Measurements from ENCODE around the gene CDH16. TPM values are rescaled to one million over a fixed set of nuclear protein-coding genes. Genes with fewer than 3 reads are reported as not detected.

Gene CDH16
- total and polyA plus RNA-seq, 2 of the 13 experiments (the other 11 are each of a cell fraction or from before 2014, with no cell fraction given), result 2.7 to 3.9 TPM

GRCh38 chr16:66880288-66881013 is 38.2 kb downstream of the CDH16 start, which contains the start of gene PDP2 (continued):
- TF ChIP-seq ZBTB26 (CRISPR knock-in tag; IDR thresholded peaks at IDR 0.05; ENCODE audit: borderline replicate concordance), result peak; percentile 79; the same call in 1 of the 2 replicates
- TF ChIP-seq ZBTB8A (CRISPR knock-in tag; IDR thresholded peaks at IDR 0.05; ENCODE audit: borderline replicate concordance, low read depth), result peak; percentile 86; the same call in 1 of the 2 replicates
- no peak for TF ChIP-seq EZH2 (conservative IDR thresholded peaks at IDR 0.05; ENCODE audit: low read depth, low read length)
- TF ChIP-seq ARID4A (CRISPR knock-in tag; IDR thresholded peaks at IDR 0.05; ENCODE audit: borderline replicate concordance), result peak; percentile 99
- peak; percentile 44; the same call in 1 of the 2 replicates for TF ChIP-seq PCBP1 (IDR thresholded peaks at IDR 0.05; ENCODE audit: borderline replicate concordance, low read depth, low read length)
- no peak; the same call in 1 of the 2 replicates for TF ChIP-seq ZBTB33 (CRISPR knock-in tag; IDR thresholded peaks at IDR 0.05)
- TF ChIP-seq NFE2L2 (IDR thresholded peaks at IDR 0.05; ENCODE audit: low read length), result no peak
- no peak for TF ChIP-seq ZNF207 (IDR thresholded peaks at IDR 0.05; ENCODE audit: borderline replicate concordance)
- peak; percentile 61; the same call in 1 of the 2 replicates for TF ChIP-seq ZNF431 (CRISPR knock-in tag; IDR thresholded peaks at IDR 0.05; ENCODE audit: borderline replicate concordance, low read depth)
- peak; percentile 70; the same call in 1 of the 2 replicates for TF ChIP-seq GFI1 (CRISPR knock-in tag; IDR thresholded peaks at IDR 0.05; ENCODE audit: borderline replicate concordance)
- peak; percentile 97 for TF ChIP-seq FOXC1 (CRISPR knock-in tag; IDR thresholded peaks at IDR 0.05; ENCODE audit: borderline replicate concordance)
- TF ChIP-seq MTF1 (CRISPR knock-in tag; IDR thresholded peaks at IDR 0.05), result peak; percentile 81
- peak; percentile 83 to 86 for TF ChIP-seq HMGXB4 (CRISPR knock-in tag; IDR thresholded peaks at IDR 0.05; ENCODE audit: borderline replicate concordance in 1 of 2, low read depth in 1 of 2)
- TF ChIP-seq ZNF24 (IDR thresholded peaks at IDR 0.05), result no peak
- peak; percentile 76; the same call in 1 of the 2 replicates for TF ChIP-seq ZNF468 (CRISPR knock-in tag; IDR thresholded peaks at IDR 0.05)
- no peak for TF ChIP-seq MZF1 (CRISPR knock-in tag; IDR thresholded peaks at IDR 0.05; ENCODE audit: borderline replicate concordance)
- peak; percentile 98; the same call in 1 of the 2 replicates for TF ChIP-seq ZNF275 (CRISPR knock-in tag; IDR thresholded peaks at IDR 0.05; ENCODE audit: borderline replicate concordance)

Measured in HepG2 (cell line).